Astrocyte of the spinal cord (primary cell): Measurements from ENCODE around the gene KCNK16.

Experiments used
- DNase-seq: peaks from one replicate; pipeline ENCODE4 v3.0.0; 2011; ENCODE audit warnings: low read depth, low spot score
- H3K4me3 ChIP-seq: 2 replicates; pipeline ENCODE4 v1.5.1; 2011; ENCODE audit warnings: low read depth, mild to moderate bottlenecking, low read length, moderate library complexity
- CTCF ChIP-seq: IDR thresholded peaks from 2 replicates; pipeline ENCODE4 v1.5.1; 2012; ENCODE audit warnings: low read depth, mild to moderate bottlenecking, low read length, inconsistent platforms
- in situ Hi-C: cut with HindIII; loops from 2 replicates; pipeline ENCODE4 v1.10.0; 2017; ENCODE audit warnings: low sequenced_read_pairs

The KCNK16 gene

GRCh38 chr6:39335780-39336545 lies 13.5 kb upstream of the KCNK16 start:
- TF ChIP-seq CTCF, result no peak
- H3K4me3 ChIP-seq, result no peak overlapping the region
- in situ Hi-C loops, result no loop called here
- peak; percentile 7 for DNase-seq

GRCh38 chr6:39333644-39334438 lies 11.3 kb upstream of the KCNK16 start:
- in situ Hi-C loops, result no loop called here
- no peak for TF ChIP-seq CTCF
- no peak overlapping the region for H3K4me3 ChIP-seq
- DNase-seq, result no peak

- no peak for DNase-seq
- in situ Hi-C loops, result no loop called here
- TF ChIP-seq CTCF, result no peak
- no peak overlapping the region for H3K4me3 ChIP-seq
These were observed 8.0 kb upstream of the KCNK16 start for GRCh38 chr6:39330476-39330875.

- no peak for DNase-seq
- in situ Hi-C loops, result no loop called here
- TF ChIP-seq CTCF, result no peak
- H3K4me3 ChIP-seq, result no peak overlapping the region
These were observed 7.6 kb upstream of the KCNK16 start for GRCh38 chr6:39330057-39330456.

GRCh38 chr6:39328066-39328465 lies 5.6 kb upstream of the KCNK16 start:
- H3K4me3 ChIP-seq, result no peak overlapping the region
- DNase-seq, result no peak
- in situ Hi-C loops, result no loop called here
- TF ChIP-seq CTCF, result no peak

- TF ChIP-seq CTCF, result no peak
- in situ Hi-C loops, result no loop called here
- no peak overlapping the region for H3K4me3 ChIP-seq
- DNase-seq, result no peak
These were observed 5.0 kb upstream of the KCNK16 start for GRCh38 chr6:39327507-39327906.
